H1 (cell line): ENCODE data around the gene DUSP10. TPM values are rescaled to one million over a fixed set of nuclear protein-coding genes. Genes with fewer than 3 reads are reported as not detected.

Experiments
- FOSL1 ChIP-seq: IDR thresholded peaks from 2 replicates; pipeline ENCODE4 v1.6.1; 2011; ENCODE audit warnings: mild to moderate bottlenecking, low read depth, low read length, moderate library complexity; ENCODE audit not compliant: insufficient read depth
- HDAC6 ChIP-seq: IDR thresholded peaks from one replicate; pipeline ENCODE4 v1.7.1; 2012; ENCODE audit warnings: low read depth, mild to moderate bottlenecking, inconsistent platforms, low read length, moderate library complexity
- RNF2 ChIP-seq: fragments of 200-900, 300-1000 bp; sonication (generic); IDR thresholded peaks from 2 replicates; pipeline ENCODE4 v1.7.1; 2016; ENCODE audit warnings: borderline replicate concordance, low read depth, mild to moderate bottlenecking, antibody characterized with exemption, low read length; ENCODE audit not compliant: poor library complexity, severe bottlenecking; ENCODE audit errors: missing control alignments
- YY1 ChIP-seq: IDR thresholded peaks from 2 replicates; pipeline ENCODE4 v1.6.1; 2011; ENCODE audit warnings: low read depth, mild to moderate bottlenecking, low read length
- polyA plus RNA-seq, 7 experiments: library from polyadenylated mRNA; depleted of rRNA in 3 of 7; stranded (reverse) in 5 of 7; unstranded in 2 of 7; fragments of >200 nt in 5 of 7; fragments of 200-250 nt in 2 of 7; gene quantifications; 1 replicate in 5 of 7; 2 replicates in 1 of 7; 4 replicates in 1 of 7; pipeline versions ENCODE4 v1.2.1 to v1.2.3, GENCODE V29; 2011 to 2013; ENCODE audit warnings: missing spikeins in 2 of 7, mixed read lengths in 2 of 7
- total RNA-seq: library from RNA; stranded (reverse); fragmentation: NEBNext Ultra II Directional; extraction: Animal tissue kit (Norgen Biotek cat#: 25700); gene quantifications from 2 replicates; pipeline ENCODE4 v1.2.1, GENCODE V29; 2021
- TF ChIP-seq, protein P1 (sequence below): fragments of 300-600 bp; sonication (generic); IDR thresholded peaks from 2 replicates; pipeline ENCODE4 v1.7.1; 2012; ENCODE audit warnings: low read length, moderate library complexity, mild to moderate bottlenecking, inconsistent platforms; ENCODE audit not compliant: insufficient replicate concordance

Gene DUSP10
- total and polyA plus RNA-seq, 2 of the 8 experiments (the other 6 are each of a cell fraction or from before 2014, with no cell fraction given) = 1.2 TPM

DNA sequence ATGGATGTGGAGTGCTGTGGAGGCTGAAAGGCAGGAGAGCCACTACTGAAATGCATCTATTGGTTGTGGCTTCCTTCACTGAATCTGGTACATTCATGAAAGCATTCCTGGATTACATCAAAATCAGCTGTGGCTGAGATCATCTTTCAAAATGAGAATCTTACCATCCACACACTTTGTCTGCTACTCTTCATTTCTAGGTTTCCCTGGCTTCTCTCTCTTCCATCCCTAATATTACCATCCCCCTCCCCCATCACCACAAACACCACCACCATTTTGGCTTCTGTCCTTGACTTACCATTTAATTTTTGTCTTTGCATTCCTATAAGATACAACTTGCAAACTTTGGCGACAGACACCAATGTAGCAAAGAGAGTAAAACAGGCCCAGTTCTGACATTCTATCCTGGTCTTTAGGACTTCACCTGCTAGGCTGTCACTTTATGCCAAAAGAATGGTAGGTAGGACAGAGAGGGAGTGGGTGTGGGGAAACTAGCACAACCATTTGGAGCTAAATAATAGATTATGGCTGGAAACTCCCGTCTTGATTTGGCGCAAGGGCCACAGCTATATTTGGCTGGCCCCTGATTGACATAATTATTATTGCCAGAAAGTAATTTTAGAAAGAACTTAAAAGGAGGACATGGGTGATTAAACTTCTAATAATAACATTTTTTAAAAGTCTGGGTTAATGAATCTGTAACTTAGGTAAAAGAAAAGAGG is 15.1 kb upstream of the DUSP10 start (continued):
- TF ChIP-seq, protein P1, sequence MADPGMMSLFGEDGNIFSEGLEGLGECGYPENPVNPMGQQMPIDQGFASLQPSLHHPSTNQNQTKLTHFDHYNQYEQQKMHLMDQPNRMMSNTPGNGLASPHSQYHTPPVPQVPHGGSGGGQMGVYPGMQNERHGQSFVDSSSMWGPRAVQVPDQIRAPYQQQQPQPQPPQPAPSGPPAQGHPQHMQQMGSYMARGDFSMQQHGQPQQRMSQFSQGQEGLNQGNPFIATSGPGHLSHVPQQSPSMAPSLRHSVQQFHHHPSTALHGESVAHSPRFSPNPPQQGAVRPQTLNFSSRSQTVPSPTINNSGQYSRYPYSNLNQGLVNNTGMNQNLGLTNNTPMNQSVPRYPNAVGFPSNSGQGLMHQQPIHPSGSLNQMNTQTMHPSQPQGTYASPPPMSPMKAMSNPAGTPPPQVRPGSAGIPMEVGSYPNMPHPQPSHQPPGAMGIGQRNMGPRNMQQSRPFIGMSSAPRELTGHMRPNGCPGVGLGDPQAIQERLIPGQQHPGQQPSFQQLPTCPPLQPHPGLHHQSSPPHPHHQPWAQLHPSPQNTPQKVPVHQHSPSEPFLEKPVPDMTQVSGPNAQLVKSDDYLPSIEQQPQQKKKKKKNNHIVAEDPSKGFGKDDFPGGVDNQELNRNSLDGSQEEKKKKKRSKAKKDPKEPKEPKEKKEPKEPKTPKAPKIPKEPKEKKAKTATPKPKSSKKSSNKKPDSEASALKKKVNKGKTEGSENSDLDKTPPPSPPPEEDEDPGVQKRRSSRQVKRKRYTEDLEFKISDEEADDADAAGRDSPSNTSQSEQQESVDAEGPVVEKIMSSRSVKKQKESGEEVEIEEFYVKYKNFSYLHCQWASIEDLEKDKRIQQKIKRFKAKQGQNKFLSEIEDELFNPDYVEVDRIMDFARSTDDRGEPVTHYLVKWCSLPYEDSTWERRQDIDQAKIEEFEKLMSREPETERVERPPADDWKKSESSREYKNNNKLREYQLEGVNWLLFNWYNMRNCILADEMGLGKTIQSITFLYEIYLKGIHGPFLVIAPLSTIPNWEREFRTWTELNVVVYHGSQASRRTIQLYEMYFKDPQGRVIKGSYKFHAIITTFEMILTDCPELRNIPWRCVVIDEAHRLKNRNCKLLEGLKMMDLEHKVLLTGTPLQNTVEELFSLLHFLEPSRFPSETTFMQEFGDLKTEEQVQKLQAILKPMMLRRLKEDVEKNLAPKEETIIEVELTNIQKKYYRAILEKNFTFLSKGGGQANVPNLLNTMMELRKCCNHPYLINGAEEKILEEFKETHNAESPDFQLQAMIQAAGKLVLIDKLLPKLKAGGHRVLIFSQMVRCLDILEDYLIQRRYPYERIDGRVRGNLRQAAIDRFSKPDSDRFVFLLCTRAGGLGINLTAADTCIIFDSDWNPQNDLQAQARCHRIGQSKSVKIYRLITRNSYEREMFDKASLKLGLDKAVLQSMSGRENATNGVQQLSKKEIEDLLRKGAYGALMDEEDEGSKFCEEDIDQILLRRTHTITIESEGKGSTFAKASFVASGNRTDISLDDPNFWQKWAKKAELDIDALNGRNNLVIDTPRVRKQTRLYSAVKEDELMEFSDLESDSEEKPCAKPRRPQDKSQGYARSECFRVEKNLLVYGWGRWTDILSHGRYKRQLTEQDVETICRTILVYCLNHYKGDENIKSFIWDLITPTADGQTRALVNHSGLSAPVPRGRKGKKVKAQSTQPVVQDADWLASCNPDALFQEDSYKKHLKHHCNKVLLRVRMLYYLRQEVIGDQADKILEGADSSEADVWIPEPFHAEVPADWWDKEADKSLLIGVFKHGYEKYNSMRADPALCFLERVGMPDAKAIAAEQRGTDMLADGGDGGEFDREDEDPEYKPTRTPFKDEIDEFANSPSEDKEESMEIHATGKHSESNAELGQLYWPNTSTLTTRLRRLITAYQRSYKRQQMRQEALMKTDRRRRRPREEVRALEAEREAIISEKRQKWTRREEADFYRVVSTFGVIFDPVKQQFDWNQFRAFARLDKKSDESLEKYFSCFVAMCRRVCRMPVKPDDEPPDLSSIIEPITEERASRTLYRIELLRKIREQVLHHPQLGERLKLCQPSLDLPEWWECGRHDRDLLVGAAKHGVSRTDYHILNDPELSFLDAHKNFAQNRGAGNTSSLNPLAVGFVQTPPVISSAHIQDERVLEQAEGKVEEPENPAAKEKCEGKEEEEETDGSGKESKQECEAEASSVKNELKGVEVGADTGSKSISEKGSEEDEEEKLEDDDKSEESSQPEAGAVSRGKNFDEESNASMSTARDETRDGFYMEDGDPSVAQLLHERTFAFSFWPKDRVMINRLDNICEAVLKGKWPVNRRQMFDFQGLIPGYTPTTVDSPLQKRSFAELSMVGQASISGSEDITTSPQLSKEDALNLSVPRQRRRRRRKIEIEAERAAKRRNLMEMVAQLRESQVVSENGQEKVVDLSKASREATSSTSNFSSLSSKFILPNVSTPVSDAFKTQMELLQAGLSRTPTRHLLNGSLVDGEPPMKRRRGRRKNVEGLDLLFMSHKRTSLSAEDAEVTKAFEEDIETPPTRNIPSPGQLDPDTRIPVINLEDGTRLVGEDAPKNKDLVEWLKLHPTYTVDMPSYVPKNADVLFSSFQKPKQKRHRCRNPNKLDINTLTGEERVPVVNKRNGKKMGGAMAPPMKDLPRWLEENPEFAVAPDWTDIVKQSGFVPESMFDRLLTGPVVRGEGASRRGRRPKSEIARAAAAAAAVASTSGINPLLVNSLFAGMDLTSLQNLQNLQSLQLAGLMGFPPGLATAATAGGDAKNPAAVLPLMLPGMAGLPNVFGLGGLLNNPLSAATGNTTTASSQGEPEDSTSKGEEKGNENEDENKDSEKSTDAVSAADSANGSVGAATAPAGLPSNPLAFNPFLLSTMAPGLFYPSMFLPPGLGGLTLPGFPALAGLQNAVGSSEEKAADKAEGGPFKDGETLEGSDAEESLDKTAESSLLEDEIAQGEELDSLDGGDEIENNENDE = no peak
- TF ChIP-seq FOSL1 = no peak
- TF ChIP-seq YY1 = no peak
- TF ChIP-seq RNF2 = no peak
- TF ChIP-seq HDAC6 = no peak
